DND-41 (cell line): ENCODE measurements around the gene RNF111.

Experiments
- EZH2 ChIP-seq: IDR thresholded peaks from 3 replicates; pipeline ENCODE4 v1.6.1; 2012; ENCODE audit warnings: borderline replicate concordance, low read depth, mild to moderate bottlenecking, moderate library complexity, low read length, inconsistent platforms; ENCODE audit not compliant: severe bottlenecking
- TF ChIP-seq, protein P1 (sequence below): IDR thresholded peaks from 2 replicates; pipeline ENCODE4 v1.5.1; 2012; ENCODE audit warnings: borderline replicate concordance, low read length, moderate library complexity, mild to moderate bottlenecking; ENCODE audit not compliant: poor library complexity, severe bottlenecking; ENCODE audit errors: extremely low read depth

DNA sequence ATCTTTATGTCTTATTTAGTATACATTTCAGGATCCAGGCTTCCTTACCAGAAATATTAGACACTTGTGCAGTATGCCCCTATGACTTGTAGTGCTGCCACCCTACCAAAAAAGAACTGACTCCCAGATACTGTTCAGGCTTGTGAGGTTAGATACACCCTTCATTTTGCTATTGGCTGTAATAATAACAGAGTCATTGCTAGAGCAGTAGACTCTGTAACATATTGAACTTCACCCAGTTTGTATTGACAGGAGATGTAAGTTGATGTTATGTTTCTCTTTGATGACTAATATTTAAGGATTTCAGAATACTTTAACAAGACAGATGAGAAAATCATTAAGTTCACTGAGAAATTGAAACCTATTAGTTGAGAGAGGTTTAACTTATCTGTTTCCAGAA lies 32.9 kb downstream of the RNF111 start:
- TF ChIP-seq, protein P1, sequence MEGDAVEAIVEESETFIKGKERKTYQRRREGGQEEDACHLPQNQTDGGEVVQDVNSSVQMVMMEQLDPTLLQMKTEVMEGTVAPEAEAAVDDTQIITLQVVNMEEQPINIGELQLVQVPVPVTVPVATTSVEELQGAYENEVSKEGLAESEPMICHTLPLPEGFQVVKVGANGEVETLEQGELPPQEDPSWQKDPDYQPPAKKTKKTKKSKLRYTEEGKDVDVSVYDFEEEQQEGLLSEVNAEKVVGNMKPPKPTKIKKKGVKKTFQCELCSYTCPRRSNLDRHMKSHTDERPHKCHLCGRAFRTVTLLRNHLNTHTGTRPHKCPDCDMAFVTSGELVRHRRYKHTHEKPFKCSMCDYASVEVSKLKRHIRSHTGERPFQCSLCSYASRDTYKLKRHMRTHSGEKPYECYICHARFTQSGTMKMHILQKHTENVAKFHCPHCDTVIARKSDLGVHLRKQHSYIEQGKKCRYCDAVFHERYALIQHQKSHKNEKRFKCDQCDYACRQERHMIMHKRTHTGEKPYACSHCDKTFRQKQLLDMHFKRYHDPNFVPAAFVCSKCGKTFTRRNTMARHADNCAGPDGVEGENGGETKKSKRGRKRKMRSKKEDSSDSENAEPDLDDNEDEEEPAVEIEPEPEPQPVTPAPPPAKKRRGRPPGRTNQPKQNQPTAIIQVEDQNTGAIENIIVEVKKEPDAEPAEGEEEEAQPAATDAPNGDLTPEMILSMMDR, result no peak
- no peak for TF ChIP-seq EZH2
